SJCRH30 (cell line): Measurements from ENCODE around the gene UGT1A8. TPM values are rescaled to one million over a fixed set of nuclear protein-coding genes. Genes with fewer than 3 reads are reported as not detected.
"Not testable (repeated sequence)": the region's sequence is repeated elsewhere in the genome, so short reads cannot be mapped to it uniquely, and the experiment has no call there.

Source experiments
- DNase-seq, 2 experiments: peaks; one replicate each; pipeline ENCODE4 v3.0.0-alpha.2; 2015 to 2020
- H3K27ac ChIP-seq: fragments of 250-450 bp; sonication (Bioruptor Pico); 2 replicates; pipeline ENCODE4 v1.5.1; 2020; ENCODE audit warnings: mild to moderate bottlenecking, moderate library complexity
- H3K27me3 ChIP-seq: fragments of 250-450 bp; sonication (Bioruptor Pico); 2 replicates; pipeline ENCODE4 v1.5.1; 2020; ENCODE audit warnings: mild to moderate bottlenecking, moderate library complexity
- H3K36me3 ChIP-seq: fragments of 250-450 bp; sonication (Bioruptor Pico); 2 replicates; pipeline ENCODE4 v1.5.1; 2020; ENCODE audit warnings: mild to moderate bottlenecking, moderate library complexity
- H3K4me1 ChIP-seq: fragments of 250-450 bp; sonication (Bioruptor Pico); 2 replicates; pipeline ENCODE4 v1.5.1; 2020; ENCODE audit warnings: mild to moderate bottlenecking, moderate library complexity
- H3K4me3 ChIP-seq: fragments of 250-450 bp; sonication (Bioruptor Pico); 2 replicates; pipeline ENCODE4 v1.5.1; 2020; ENCODE audit warnings: mild to moderate bottlenecking, moderate library complexity
- H3K9me3 ChIP-seq: fragments of 250-450 bp; sonication (Bioruptor Pico); replicated peaks from 2 replicates; pipeline ENCODE4 v1.5.1; 2020; ENCODE audit warnings: mild to moderate bottlenecking, moderate library complexity
- total RNA-seq: library from RNA; depleted of rRNA; stranded (reverse); fragments of >200 nt; shearing (Covaris generic); gene quantifications from 2 replicates; pipeline ENCODE4 v1.2.3, GENCODE V29; 2014; rRNA removed

Gene UGT1A8
- not detected in 2 replicates for total RNA-seq

DNA sequence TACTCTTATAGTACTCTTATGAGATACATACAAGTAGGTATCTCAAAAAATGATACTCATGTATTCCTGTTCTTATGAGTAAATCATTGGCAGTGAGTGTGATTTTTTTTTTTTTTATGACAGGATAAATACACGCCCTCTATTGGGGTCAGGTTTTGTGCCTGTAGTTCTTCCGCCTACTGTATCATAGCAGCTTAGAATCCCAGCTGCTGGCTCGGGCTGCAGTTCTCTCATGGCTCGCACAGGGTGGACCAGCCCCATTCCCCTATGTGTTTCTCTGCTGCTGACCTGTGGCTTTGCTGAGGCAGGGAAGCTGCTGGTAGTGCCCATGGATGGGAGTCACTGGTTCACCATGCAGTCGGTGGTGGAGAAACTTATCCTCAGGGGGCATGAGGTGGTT, at the start of gene UGT1A8:
TSS of gene UGT1A8 (plus strand) at position 158 of the 400 bp plus-strand sequence. CDS start at position 233, 75 bp downstream.
- H3K4me1 ChIP-seq, DNase-seq, H3K4me3 ChIP-seq, H3K27me3 ChIP-seq, H3K9me3 ChIP-seq, H3K27ac ChIP-seq, H3K36me3 ChIP-seq: not testable (repeated sequence)

- Histone ChIP-seq H3K27ac (no peak overlapping the region), H3K4me3 (no peak overlapping the region), H3K4me1 (no peaks in the 10 kb centered on the region), H3K27me3 (no peaks in the 10 kb centered on the region; the same call in 1 of the 2 replicates), H3K9me3 (no peaks in the 10 kb centered on the region), H3K36me3 (no peaks in the 10 kb centered on the region)
- DNase-seq, result no peak
Measured at GRCh38 chr2:233571001-233571400, 46.4 kb upstream of the UGT1A8 start.

- H3K27ac ChIP-seq, result no peak overlapping the region
- no peak for DNase-seq
- no peak overlapping the region for H3K4me3 ChIP-seq
Measured at GRCh38 chr2:233571462-233571861, 46.0 kb upstream of the UGT1A8 start.

DNA sequence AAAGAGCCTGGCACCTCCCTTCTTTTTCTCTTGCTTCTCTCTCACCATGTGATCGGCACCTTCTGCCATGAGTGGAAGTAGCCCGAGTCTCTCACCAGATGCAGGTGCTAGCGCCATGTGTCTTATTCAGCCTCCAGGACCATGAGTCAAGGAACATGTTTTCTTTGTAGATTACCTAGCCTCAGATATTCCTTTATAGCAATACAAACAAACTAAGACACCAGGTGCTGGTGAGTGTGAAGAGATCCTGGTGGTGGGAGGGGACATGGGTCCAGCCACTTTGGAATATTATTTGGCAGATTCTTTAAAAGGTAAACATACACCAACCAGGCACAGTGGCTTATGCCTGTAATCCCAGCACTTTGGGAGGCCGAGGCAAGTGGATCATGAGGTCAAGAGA, 45.0 kb upstream of the UGT1A8 start:
- Histone ChIP-seq H3K4me3 (no peak overlapping the region), H3K27me3 (no peaks in the 10 kb centered on the region; the same call in 1 of the 2 replicates), H3K4me1 (no peaks in the 10 kb centered on the region), H3K36me3 (no peaks in the 10 kb centered on the region), H3K9me3 (no peaks in the 10 kb centered on the region), H3K27ac (no peak overlapping the region)
- DNase-seq, result no peak

More at GRCh38 chr2:233571462-233571861, 46.0 kb upstream of the UGT1A8 start:
- no peaks in the 10 kb centered on the region for H3K4me1 ChIP-seq
- H3K9me3 ChIP-seq, result no peaks in the 10 kb centered on the region
- no peaks in the 10 kb centered on the region for H3K36me3 ChIP-seq
- H3K27me3 ChIP-seq, result no peaks in the 10 kb centered on the region; the same call in 1 of the 2 replicates

- not testable (repeated sequence) for DNase-seq, H3K4me1 ChIP-seq, H3K27me3 ChIP-seq, H3K4me3 ChIP-seq, H3K36me3 ChIP-seq, H3K27ac ChIP-seq, H3K9me3 ChIP-seq
Measured at GRCh38 chr2:233577341-233577740, 40.1 kb upstream of the UGT1A8 start.

GRCh38 chr2:233583217-233583965, 34.0 kb upstream of the UGT1A8 start:
- not testable (repeated sequence) for DNase-seq, H3K9me3 ChIP-seq, H3K4me3 ChIP-seq, H3K27ac ChIP-seq, H3K36me3 ChIP-seq, H3K4me1 ChIP-seq, H3K27me3 ChIP-seq

GRCh38 chr2:233584210-233584609, 33.2 kb upstream of the UGT1A8 start:
- H3K9me3 ChIP-seq, result no peaks in the 10 kb centered on the region
- H3K4me1 ChIP-seq, result no peaks in the 10 kb centered on the region
- no peak overlapping the region for H3K27ac ChIP-seq
- no peak overlapping the region for H3K4me3 ChIP-seq
- DNase-seq, result no peak
- H3K27me3 ChIP-seq, result no peaks in the 10 kb centered on the region
- no peaks in the 10 kb centered on the region for H3K36me3 ChIP-seq

DNA sequence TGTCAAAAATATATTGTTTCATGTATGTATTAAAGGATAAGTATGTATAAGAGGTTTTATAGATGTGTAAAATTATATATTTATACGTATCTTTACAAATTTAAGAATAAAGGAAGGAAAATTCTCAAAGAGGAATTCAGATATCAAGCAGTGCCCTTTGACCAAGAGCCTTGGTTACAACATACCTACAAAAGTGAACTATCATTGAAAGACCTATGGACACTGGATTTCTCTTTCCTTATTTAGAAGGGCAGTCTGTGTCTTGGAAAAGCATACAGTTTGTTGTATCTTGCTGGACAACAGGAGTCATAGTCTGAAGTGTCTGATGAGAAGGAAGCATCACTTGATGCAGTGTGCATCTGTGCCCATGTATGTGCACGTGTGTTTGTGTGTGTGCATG, 29.0 kb upstream of the UGT1A8 start:
- Histone ChIP-seq H3K4me3 (no peak overlapping the region), H3K9me3 (no peaks in the 10 kb centered on the region), H3K27me3 (no peaks in the 10 kb centered on the region), H3K4me1 (no peaks in the 10 kb centered on the region), H3K36me3 (no peaks in the 10 kb centered on the region), H3K27ac (no peak overlapping the region)
- no peak for DNase-seq

GRCh38 chr2:233592706-233593105, 24.7 kb upstream of the UGT1A8 start:
- DNase-seq, H3K27ac ChIP-seq, H3K27me3 ChIP-seq, H3K9me3 ChIP-seq, H3K4me1 ChIP-seq, H3K36me3 ChIP-seq, H3K4me3 ChIP-seq: not testable (repeated sequence)

DNA sequence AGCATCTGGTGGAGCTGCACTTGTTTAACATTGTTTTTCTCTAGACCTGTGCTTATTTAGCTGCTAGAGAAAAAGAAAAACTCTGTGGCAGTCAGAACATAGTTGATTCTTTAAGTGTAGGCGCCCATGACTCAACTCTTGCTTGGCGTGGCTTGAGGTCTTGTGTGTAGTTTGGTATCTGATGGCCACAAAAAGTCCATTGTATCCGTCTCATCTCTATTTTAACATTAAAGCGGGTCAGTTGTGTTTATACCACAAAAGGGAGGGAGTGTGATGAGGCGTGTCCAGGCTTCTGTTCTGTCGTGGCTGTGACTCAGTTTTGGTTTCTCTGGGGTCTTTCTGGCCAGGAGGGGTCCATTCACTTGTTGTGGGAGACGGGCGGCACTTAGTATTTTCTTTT, 24.2 kb upstream of the UGT1A8 start:
- DNase-seq, result no peak
- Histone ChIP-seq H3K4me1 (no peaks in the 10 kb centered on the region), H3K36me3 (no peaks in the 10 kb centered on the region), H3K27me3 (no peaks in the 10 kb centered on the region), H3K27ac (no peak overlapping the region), H3K4me3 (no peak overlapping the region), H3K9me3 (no peaks in the 10 kb centered on the region)

DNA sequence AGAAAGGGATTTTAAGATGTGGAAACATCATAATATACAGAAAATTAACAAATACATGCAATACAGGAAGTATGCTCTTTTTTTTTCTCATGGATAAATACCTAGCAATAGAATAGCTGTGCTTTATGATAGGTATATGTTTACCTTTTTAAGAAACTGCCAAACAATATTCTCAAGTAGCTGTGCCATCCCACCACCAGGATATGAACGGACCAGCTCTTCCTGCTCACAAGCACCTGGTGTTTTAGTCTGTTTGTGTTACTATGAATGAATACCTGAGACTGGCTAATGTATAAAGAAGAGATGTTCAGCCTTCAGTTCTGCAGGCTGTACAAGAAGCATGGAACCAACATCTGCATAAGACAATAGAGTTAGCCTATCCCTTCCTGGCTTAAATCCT, 19.9 kb upstream of the UGT1A8 start:
- no peak overlapping the region for H3K27ac ChIP-seq
- H3K36me3 ChIP-seq, result no peaks in the 10 kb centered on the region
- no peak overlapping the region for H3K4me3 ChIP-seq

GRCh38 chr2:233598952-233599351, 18.5 kb upstream of the UGT1A8 start:
- no peaks in the 10 kb centered on the region for H3K4me1 ChIP-seq
- no peak for DNase-seq
- H3K9me3 ChIP-seq, result no peaks in the 10 kb centered on the region; the same call in 1 of the 2 replicates

More for the DNA sequence above, 19.9 kb upstream of the UGT1A8 start:
- H3K4me1 ChIP-seq, result no peaks in the 10 kb centered on the region
- H3K9me3 ChIP-seq, result no peaks in the 10 kb centered on the region
- no peak for DNase-seq
- H3K27me3 ChIP-seq, result no peaks in the 10 kb centered on the region

DNA sequence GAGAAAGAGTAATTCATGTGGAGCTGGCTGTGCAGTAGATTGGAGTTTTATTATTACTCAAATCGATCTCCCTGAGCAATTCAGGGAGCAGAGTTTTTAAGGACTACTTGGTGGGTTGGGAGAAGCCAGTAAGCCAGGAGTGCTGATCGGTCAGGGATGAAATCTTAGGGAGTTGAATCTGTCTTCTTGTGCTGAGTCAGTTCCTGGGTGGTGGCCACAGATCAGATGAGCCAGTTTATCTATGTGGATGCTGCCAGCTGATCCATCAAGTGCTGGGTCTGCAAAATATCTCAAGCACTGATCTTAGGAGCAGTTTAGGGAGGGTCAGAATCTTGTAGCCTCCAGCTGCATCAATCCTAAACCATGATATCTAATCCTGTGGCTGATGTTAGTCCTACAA, 17.0 kb upstream of the UGT1A8 start:
- no peak overlapping the region for H3K27ac ChIP-seq
- DNase-seq, result no peak
- H3K4me1 ChIP-seq, result no peaks in the 10 kb centered on the region
- no peak overlapping the region for H3K4me3 ChIP-seq
- no peaks in the 10 kb centered on the region for H3K36me3 ChIP-seq
- no peaks in the 10 kb centered on the region; the same call in 1 of the 2 replicates for H3K9me3 ChIP-seq
- H3K27me3 ChIP-seq, result no peaks in the 10 kb centered on the region

More at GRCh38 chr2:233598952-233599351, 18.5 kb upstream of the UGT1A8 start:
- Histone ChIP-seq H3K27ac (no peak overlapping the region), H3K4me3 (no peak overlapping the region), H3K36me3 (no peaks in the 10 kb centered on the region), H3K27me3 (no peaks in the 10 kb centered on the region)

DNA sequence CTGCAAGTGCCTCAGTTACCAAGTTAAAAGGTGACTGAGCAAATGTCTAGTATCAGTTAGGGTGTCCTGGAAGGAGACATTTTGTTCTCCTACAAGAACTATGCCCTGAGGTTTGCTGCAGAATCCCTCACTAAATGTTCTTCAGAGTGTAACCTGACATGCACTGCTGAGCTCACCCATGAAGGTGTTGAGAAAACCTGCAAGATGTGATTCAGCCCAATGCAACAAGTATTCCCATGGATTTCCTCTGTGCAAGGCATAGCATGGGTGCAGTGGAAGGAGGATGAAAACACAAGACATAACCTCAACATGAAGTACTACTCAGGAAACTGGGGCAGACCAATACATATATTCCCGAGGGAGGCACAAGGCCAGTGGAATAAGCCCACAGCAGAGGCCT, 15.4 kb upstream of the UGT1A8 start:
- Histone ChIP-seq H3K4me1 (no peaks in the 10 kb centered on the region), H3K4me3 (no peak overlapping the region), H3K36me3 (no peaks in the 10 kb centered on the region), H3K27ac (no peak overlapping the region), H3K9me3 (no peaks in the 10 kb centered on the region; the same call in 1 of the 2 replicates), H3K27me3 (no peaks in the 10 kb centered on the region)
- DNase-seq, result no peak

DNA sequence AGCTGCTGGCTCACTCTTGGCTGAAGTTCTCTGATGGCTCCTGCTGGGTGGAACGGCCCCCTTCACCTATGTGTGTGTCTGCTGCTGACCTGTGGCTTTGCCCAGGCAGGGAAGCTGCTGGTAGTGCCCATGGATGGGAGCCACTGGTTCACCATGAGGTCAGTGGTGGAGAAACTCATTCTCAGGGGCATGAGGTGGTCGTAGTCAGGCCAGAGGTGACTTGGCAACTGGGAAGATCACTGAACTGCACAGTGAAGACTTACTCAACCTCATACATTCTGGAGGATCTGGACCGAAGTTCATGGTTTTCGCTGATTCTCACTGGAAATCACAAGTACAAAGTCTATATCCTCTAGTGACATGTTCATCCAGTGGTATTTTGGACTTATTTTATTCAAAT, 13.9 kb upstream of the UGT1A8 start:
- H3K27me3 ChIP-seq, result no peaks in the 10 kb centered on the region
- H3K9me3 ChIP-seq, result no peaks in the 10 kb centered on the region; the same call in 1 of the 2 replicates

GRCh38 chr2:233604826-233605225, 12.6 kb upstream of the UGT1A8 start:
- no peaks in the 10 kb centered on the region for H3K27me3 ChIP-seq
- H3K9me3 ChIP-seq, result no peaks in the 10 kb centered on the region; the same call in 1 of the 2 replicates
- no peaks in the 10 kb centered on the region for H3K36me3 ChIP-seq
- no peak overlapping the region for H3K27ac ChIP-seq
- no peaks in the 10 kb centered on the region for H3K4me1 ChIP-seq
- no peak overlapping the region for H3K4me3 ChIP-seq
- DNase-seq, result no peak

More for the DNA sequence above, 13.9 kb upstream of the UGT1A8 start:
- Histone ChIP-seq H3K4me3 (no peak overlapping the region), H3K36me3 (no peaks in the 10 kb centered on the region), H3K4me1 (no peaks in the 10 kb centered on the region), H3K27ac (no peak overlapping the region)
- DNase-seq, result no peak
